Measurements from ENCODE around the gene CES2. TPM values are rescaled to one million over a fixed set of nuclear protein-coding genes. Genes with fewer than 3 reads are reported as not detected.

Gene CES2
- 10 to 100 TPM; 26.9 to 56.7 (median 35.1) TPM for total RNA-seq

- TF ChIP-seq CTCF (IDR thresholded peaks at IDR 0.05; ENCODE audit: low read depth): no peak
Observed at GRCh38 chr16:66935314-66936011, at the start of gene CES2. CES2 (plus strand) TSS chr16:66935516; CDS start chr16:66935636, 120 bp downstream.

GRCh38 chr16:66886321-66886720 lies 49.0 kb upstream of the CES2 start:
- TF ChIP-seq CTCF (IDR thresholded peaks at IDR 0.05; ENCODE audit: low read depth): no peak

- TF ChIP-seq CTCF (IDR thresholded peaks at IDR 0.05; ENCODE audit: low read depth): no peak
Observed at GRCh38 chr16:66886914-66887313, 48.4 kb upstream of the CES2 start.

- TF ChIP-seq CTCF (IDR thresholded peaks at IDR 0.05; ENCODE audit: low read depth): no peak
Observed at GRCh38 chr16:66888647-66889615, 46.4 kb upstream of the CES2 start.

- TF ChIP-seq CTCF (IDR thresholded peaks at IDR 0.05; ENCODE audit: low read depth): no peak
Observed at GRCh38 chr16:66889622-66890021, 45.7 kb upstream of the CES2 start.

GRCh38 chr16:66890799-66891198 lies 44.5 kb upstream of the CES2 start:
- TF ChIP-seq CTCF (IDR thresholded peaks at IDR 0.05; ENCODE audit: low read depth): no peak

- no peak for TF ChIP-seq CTCF (IDR thresholded peaks at IDR 0.05; ENCODE audit: low read depth)
Observed at GRCh38 chr16:66891360-66891759, 44.0 kb upstream of the CES2 start.

Measured in subcutaneous adipose tissue (tissue), 4 donors.